Suppressor macrophage (primary cell): ENCODE measurements around the gene PCDHA2.
"Not testable (repeated sequence)": the region's sequence is repeated elsewhere in the genome, so short reads cannot be mapped to it uniquely, and the experiment has no call there.

Experiments
- DNase-seq, 4 experiments: peaks; one replicate each; pipeline ENCODE4 v3.0.0-alpha.2; 2020 to 2022

PCDHA2 gene

DNA sequence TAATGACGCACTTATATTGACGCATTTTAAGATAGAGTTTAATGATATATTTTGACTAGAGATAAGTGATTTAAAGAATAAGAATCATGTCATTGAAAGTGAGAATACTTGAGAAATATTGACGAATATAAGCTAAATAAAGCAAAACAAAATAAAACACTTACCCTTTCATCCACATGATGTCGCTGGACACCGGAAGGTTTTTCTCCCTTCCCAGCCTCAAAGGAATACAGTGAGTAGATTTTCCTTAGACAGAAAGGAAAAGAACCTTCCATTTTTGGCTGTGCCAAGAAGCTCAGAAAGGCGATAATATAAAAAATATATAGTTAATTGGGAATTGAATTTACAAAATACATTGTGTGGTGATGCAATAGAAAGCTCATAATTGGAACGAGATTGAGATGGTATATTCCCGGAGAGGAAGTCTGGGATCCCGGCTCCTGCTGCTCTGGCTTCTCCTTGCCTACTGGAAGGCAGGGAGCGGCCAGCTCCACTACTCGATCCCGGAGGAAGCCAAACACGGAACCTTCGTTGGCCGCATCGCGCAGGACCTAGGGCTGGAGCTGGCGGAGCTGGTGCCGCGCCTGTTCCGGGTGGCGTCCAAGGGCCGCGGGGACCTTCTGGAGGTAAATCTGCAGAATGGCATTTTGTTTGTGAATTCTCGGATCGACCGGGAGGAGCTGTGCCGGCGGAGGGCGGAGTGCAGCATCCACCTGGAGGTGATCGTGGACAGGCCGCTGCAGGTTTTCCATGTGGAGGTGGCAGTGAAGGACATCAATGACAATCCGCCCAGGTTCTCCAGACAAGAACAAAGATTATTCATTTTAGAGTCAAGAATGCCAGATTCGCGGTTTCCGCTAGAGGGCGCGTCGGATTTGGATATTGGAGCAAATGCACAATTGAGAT lies 27.0 kb downstream of the PCDHA2 start, which contains the start of gene PCDHA5:
Gene PCDHA5, plus strand, starts transcription at position 239 of the 906 bp plus-strand sequence.
- peak; percentile 16 to 33 (median 26) for DNase-seq

DNA sequence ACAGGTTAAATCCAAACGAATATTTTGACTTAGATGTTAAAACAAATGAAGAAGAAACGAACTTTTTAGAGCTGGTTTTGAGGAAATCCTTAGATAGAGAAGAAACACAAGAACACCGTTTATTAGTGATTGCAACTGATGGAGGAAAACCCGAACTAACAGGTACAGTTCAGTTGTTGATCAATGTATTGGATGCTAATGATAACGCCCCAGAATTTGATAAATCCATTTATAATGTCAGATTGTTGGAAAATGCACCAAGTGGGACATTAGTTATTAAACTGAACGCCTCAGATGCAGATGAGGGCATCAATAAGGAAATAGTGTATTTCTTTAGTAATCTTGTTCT lies 27.6 kb downstream of the PCDHA2 start:
- DNase-seq, result no peak

DNA sequence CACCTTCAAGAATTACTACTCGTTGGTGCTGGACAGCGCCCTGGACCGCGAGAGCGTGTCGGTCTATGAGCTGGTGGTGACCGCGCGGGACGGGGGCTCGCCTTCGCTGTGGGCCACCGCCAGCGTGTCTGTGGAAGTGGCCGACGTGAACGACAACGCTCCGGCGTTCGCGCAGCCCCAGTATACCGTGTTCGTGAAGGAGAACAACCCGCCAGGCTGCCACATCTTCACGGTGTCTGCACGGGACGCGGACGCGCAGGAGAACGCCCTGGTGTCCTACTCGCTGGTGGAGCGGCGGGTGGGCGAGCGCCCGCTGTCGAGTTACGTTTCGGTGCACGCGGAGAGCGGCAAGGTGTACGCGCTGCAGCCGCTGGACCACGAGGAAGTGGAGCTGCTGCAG lies 28.3 kb downstream of the PCDHA2 start:
- DNase-seq, result not testable (repeated sequence)

DNA sequence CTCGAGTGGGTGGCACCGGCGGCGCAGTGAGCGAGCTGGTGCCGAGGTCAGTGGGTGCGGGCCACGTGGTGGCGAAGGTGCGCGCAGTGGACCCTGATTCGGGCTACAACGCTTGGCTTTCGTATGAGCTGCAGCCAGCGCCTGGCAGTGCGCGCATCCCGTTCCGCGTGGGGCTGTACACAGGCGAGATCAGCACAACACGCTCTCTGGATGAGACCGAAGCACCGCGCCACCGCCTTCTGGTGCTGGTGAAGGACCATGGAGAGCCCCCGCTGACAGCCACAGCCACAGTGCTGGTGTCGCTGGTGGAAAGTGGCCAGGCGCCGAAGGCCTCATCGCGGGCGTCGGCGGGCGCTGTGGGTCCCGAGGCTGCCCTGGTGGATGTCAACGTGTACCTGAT lies 28.8 kb downstream of the PCDHA2 start:
- no peak for DNase-seq

DNA sequence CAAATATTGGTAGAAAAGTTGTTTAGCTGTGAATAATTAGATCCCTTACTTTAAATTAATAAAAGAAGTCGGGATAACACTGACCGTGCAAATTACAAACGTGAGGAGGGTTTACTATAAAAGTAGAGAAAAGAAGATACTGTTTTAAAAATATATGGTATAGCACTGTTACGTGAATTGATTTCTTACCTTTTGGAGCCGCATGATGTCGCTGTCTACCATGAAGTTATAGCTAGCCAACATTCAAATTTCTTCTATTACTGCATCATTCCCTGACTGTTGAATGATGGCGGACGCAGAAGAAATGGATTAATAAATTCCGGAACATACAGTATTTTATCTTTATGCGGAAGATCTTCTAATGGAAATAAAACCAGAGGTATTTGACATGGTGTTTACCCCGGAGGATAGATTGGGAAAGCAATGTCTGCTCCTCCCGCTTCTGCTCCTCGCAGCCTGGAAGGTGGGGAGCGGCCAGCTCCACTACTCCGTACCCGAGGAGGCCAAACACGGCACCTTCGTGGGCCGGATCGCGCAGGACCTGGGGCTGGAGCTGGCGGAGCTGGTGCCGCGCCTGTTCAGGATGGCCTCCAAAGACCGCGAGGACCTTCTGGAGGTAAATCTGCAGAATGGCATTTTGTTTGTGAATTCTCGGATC lies 33.2 kb downstream of the PCDHA2 start, which contains the start of gene PCDHA6:
Gene PCDHA6, plus strand, starts transcription at position 257 of the 658 bp plus-strand sequence. Its CDS starts 132 bp downstream, at position 389.
- DNase-seq, result peak in 1 of 4 experiments; percentile 1

DNA sequence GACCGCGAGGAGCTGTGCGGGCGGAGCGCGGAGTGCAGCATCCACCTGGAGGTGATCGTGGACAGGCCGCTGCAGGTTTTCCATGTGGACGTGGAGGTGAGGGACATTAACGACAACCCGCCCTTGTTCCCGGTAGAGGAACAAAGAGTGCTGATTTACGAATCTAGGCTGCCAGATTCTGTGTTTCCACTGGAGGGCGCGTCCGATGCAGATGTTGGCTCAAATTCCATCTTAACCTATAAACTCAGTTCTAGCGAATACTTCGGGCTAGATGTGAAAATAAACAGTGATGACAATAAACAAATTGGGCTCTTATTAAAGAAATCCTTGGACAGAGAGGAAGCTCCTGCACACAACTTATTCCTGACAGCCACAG lies 33.7 kb downstream of the PCDHA2 start:
- DNase-seq, result no peak

DNA sequence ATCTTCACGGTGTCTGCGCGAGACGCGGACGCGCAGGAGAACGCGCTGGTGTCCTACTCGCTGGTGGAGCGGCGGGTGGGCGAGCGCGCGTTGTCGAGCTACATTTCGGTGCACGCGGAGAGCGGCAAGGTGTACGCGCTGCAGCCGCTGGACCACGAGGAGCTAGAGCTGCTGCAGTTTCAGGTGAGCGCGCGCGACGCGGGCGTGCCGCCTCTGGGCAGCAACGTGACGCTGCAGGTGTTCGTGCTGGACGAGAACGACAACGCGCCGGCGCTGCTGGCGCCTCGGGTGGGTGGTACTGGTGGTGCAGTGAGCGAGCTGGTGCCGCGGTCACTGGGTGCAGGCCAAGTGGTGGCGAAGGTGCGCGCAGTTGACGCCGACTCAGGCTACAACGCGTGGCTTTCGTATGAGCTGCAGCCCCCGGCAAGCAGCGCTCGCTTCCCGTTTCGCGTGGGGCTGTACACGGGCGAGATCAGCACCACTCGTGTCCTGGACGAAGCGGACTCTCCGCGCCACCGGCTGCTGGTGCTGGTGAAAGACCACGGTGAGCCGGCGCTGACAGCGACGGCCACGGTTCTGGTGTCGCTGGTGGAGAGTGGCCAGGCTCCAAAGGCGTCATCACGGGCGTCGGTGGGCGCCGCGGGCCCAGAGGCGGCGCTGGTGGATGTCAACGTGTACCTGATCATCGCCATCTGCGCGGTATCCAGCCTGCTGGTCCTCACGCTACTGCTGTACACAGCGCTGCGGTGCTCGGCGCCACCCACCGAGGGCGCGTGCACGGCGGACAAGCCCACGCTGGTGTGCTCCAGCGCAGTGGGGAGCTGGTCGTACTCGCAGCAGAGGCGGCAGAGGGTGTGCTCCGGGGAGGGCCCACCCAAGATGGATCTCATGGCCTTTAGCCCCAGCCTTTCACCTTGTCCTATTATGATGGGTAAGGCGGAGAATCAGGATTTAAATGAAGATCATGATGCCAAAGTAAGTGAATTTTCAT lies 35.2 kb downstream of the PCDHA2 start:
- not testable (repeated sequence) for DNase-seq

DNA sequence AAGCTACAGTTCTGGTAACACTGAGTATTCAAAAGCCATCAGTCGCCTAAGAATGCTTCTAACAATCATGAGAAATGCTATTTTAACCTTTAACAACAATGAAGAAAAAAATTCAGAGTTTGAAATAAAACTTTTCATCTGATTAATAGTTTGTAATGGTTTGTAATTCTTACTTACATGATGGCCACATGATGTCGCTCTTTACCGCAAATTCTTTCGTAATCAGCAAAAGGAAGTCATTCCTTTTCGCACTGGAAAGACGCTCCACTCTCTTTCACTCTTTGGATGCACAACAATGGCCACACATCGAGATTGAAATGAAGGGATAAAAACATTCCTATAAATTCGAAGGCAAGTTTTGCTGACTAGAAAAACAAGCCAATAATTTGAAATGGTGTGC lies 39.3 kb downstream of the PCDHA2 start, which contains the start of gene PCDHA7:
Gene PCDHA7, plus strand, starts transcription at position 277 of the 400 bp plus-strand sequence. Its CDS starts 115 bp downstream, at position 392.
- DNase-seq, result peak in 1 of 4 experiments; percentile 15

DNA sequence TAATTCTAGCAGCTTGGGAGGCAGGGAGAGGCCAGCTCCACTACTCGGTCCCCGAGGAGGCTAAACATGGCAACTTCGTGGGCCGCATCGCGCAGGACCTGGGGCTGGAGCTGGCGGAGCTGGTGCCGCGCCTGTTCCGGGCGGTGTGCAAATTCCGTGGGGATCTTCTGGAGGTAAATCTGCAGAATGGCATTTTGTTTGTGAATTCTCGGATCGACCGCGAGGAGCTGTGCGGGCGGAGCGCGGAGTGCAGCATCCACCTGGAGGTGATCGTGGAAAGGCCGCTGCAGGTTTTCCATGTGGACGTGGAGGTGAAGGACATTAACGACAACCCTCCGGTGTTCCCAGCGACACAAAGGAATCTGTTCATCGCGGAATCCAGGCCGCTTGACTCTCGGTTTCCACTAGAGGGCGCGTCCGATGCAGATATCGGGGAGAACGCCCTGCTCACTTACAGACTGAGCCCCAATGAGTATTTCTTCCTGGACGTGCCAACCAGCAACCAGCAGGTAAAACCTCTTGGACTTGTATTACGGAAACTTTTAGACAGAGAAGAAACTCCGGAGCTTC lies 39.9 kb downstream of the PCDHA2 start:
- DNase-seq, result not testable (repeated sequence)

DNA sequence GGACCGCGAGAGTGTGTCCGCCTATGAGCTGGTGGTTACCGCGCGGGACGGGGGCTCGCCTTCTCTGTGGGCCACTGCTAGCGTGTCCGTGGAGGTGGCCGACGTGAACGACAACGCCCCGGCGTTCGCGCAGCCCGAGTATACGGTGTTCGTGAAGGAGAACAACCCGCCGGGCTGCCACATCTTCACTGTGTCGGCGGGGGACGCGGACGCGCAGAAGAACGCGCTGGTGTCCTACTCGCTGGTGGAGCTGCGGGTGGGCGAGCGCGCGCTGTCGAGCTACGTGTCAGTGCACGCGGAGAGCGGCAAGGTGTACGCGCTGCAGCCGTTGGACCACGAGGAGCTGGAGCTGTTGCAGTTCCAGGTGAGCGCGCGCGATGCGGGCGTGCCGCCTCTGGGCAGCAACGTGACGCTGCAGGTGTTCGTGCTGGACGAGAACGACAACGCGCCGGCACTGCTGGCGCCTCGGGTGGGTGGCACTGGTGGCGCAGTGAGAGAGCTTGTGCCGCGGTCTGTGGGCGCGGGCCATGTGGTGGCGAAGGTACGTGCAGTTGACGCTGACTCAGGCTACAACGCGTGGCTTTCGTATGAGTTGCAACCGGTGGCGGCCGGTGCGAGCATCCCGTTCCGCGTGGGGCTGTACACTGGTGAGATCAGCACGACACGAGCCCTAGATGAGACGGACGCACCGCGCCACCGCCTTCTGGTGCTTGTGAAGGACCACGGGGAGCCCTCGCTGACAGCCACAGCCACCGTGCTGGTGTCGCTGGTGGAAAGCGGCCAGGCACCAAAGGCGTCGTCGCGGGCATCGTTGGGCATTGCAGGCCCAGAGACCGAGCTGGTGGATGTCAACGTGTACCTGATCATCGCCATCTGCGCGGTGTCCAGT lies 41.2 kb downstream of the PCDHA2 start:
- no peak for DNase-seq

DNA sequence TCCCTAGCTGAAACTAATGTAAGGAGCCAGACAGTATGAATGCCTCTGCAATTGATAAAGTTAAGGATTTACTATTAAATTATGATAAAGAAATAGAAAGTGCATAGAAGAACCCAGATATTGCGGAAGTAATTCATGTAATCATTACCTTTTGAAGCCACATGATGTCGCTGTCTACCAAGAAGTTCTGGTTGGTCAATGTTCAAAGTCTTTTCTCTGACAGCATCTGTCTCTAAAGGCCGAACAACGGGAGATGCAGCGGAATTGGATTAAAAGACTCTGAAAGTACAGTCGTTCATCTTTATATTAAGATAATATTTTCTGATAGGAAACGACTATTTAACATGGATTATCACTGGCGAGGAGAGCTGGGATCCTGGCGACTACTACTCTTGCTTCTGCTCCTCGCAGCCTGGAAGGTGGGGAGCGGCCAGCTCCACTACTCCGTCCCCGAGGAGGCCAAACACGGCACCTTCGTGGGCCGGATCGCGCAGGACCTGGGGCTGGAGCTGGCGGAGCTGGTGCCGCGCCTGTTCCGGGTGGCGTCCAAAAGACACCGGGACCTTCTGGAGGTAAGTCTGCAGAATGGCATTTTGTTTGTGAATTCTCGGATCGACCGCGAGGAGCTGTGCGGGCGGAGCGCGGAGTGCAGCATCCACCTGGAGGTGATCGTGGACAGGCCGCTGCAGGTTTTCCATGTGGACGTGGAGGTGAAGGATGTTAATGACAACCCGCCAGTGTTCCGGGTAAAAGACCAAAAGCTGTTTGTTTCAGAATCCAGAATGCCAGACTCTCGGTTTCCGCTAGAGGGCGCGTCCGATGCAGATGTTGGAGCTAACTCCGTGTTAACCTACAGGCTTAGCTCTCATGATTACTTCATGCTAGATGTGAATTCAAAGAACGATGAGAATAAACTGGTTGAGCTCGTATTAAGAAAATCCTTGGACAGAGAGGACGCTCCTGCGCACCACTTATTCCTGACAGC lies 46.6 kb downstream of the PCDHA2 start, which contains the start of gene PCDHA8:
Gene PCDHA8, plus strand, starts transcription at position 210 of the 985 bp plus-strand sequence. Its CDS starts 135 bp downstream, at position 345.
- peak in 2 of 4 experiments; percentile 10 to 18 for DNase-seq

DNA sequence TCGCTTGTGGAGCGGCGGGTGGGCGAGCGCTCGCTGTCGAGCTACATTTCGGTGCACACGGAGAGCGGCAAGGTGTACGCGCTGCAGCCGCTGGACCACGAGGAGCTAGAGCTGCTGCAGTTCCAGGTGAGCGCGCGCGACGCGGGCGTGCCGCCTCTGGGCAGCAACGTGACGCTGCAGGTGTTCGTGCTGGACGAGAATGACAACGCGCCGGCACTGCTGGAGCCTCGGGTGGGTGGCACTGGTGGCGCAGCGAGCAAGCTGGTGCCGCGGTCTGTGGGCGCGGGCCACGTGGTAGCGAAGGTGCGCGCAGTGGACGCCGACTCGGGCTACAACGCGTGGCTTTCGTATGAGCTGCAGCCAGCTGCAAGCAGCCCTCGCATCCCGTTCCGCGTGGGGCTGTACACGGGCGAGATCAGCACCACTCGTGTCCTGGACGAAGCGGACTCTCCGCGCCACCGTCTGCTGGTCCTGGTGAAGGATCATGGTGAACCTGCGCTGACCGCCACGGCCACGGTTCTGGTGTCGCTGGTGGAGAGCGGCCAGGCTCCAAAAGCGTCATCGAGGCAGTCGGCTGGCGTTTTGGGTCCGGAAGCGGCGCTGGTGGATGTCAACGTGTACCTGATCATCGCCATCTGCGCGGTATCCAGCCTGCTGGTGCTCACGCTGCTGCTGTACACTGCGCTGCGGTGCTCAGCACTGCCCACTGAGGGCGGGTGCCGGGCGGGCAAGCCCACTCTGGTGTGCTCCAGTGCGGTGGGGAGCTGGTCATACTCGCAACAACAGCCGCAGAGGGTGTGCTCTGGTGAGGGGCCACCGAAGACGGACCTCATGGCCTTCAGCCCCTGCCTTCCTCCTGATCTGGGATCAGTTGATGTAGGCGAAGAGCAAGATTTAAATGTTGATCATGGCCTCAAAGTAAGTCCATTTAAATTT lies 48.4 kb downstream of the PCDHA2 start:
- no peak for DNase-seq
